NOMO-1 treated with dmso at 0.1 percent for 144 hours (cell line): ENCODE measurements around the gene TBRG4.
"Not testable (repeated sequence)": the region's sequence is repeated elsewhere in the genome, so short reads cannot be mapped to it uniquely, and the experiment has no call there.

Experiments
- DNase-seq: peaks from one replicate; lab custom pipeline; 2025; ENCODE audit not compliant: unreplicated experiment; lab: John Stamatoyannopoulos, UW

Gene TBRG4

DNA sequence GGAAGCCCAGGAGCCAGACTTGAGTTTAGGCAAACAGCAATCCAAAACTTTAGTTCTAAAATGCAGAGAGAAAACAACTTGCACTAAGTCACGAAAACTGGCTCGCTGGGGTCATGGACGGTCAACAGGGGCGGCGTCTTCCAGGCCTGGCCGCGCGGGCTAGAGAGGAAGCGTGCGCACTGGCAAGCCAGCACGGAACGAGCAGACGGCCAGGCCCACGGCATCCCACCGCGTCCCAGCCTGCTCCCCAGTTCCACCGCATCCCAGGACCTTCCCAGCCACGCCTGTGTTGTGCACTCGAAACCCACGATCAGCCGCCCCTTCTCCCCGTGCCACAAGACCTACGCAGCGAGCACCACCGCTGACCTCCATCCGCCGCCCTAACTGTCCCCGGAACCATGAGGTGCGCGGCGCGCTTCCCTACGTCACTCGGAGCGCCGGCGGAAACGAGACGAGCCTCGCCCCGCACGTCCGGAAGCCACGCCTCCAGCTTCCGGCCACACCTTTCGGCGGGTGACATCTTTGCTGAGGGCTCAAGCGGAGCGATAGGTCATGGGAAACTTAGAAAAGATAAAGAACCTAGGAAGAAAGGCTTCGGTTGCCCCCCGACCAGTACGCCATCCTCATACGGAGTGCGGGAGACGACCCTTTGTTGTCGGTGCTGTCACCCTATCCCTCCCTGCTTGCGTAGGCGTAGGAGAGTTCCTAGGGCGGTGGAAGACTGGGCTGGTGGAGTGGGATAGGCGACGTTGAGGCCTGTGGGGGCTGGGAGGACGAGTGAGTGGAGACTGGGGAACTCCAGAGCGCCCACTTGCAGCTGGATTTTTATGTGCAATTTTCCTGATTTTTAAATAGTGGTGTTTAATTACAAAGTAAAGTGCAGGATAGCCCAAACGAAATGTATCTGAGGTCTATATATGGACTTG is at the start of gene TBRG4:
TBRG4 (minus strand) TSS at position 400 of the 926 bp plus-strand sequence. CDS start 2,460 bp downstream, outside the sequence.
- peak; percentile 93 for DNase-seq

DNA sequence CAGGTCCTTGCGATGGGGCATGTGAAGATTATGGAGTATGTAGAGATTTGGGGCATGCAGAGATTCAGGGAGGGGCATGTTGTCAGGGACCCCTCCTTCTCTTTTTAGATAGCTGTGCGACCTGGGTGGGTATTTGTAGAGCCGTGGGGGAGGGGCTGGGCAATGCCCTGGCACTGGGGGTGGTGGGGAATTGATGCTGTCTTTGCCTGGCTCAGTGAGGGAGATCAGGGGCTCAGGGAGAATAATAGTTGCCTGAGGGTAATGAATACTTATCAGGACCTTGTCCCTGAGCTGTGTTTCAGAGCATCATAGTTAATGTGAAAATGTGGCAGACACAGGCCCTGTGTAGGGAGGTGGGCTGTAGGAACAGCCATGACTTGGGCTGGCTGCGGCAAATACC is 49.6 kb upstream of the TBRG4 start:
- DNase-seq: no peak

DNA sequence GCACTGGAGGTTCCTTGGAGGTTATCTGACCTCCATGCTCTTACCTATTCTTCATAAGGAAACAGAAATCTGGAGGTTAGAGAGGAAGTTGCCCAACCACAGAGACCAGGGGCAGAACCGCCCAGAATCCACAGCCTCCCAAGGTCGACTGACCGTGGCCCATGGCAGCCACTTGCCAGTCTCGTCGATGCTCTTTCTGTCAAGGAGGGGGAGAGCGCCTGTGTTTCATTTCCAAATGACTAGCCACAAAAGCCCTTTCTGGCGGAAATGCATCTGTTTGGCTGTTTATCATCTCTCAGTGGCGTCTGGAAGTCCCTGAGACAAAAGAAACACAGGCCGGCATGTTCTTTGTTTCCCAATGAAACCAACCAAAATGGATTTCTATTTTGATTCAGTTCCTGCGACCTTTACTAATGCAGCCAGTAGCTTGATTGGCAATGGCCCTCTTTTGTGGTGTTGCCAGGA is 49.0 kb upstream of the TBRG4 start:
- no peak for DNase-seq

DNA sequence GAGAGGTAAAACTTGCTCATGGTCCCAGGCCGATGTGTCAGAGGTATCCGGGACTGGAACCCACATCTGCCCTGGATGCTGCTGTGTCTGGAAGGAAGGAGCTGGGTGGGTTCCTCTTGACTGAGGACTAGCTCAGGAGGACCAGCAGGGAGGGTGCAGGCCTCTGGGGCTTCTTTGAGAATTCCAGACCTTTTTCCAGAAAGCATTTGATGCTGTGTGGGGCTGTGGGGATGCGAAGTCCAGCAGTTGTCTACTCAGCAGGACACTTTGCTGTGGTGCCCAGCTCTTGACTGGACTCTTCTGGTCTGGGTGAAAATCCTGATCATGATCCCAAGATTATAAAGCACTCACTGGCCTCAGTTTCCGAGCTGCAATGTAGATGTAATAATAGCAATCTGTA is 47.8 kb upstream of the TBRG4 start:
- no peak for DNase-seq

DNA sequence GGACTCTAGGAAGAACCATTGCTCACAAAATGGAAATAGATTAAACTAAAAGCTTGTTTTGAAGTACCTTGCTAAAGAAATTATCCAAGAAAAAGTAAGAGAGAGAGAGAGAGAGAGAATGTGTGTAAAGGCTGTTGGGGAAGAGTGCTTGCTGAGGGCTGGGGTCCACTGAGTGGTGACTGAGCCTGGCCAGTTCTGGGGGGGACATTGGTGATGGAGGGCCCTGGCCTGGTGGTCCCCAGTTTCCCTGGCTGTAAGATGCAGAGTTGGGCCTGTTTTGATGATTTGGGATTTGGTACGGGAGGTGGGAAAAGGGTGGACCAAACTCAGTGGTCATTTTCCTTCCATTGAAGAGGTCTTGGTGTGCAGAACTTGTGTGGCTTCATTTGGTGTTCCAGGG is 47.0 kb upstream of the TBRG4 start:
- DNase-seq: no peak

DNA sequence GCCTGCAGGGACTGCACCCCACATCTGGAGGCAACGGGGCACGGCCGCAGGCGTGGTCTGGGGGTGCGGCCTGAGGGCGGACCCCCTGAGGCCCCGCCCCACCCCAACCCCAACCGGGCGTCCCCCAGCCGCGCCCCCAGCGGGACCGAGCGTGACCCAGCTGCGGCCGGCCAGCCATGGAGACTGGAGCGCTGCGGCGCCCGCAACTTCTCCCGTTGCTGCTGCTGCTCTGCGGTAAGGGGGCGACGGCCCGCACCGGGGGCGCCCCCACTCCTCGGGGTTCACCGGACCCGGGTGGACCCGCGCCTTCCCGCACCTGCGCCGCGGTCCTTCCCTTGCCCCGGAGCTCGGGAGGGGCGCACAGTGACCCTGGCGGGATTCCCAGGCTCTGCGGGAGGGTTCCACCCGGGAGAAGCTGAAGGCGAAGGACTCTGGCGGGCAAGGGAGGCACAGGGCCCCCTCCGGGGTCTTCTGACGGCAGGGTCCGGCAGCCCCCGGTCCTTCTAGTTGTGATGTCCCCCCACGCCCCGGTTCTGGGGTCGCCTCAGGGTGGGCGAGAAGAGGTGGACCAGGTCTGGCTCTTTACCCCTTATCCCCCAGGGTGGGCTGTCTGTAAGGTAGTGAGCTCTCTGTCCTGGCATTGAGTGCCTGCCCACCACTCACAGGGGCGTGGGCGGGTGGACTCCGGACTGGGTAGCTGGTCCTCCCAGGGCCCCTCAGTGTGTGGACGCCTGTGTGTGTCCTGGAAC is 46.3 kb upstream of the TBRG4 start, which contains the start of gene RAMP3:
RAMP3 (plus strand) TSS at position 139 of the 749 bp plus-strand sequence; CDS start at position 177, 38 bp downstream.
- DNase-seq: no peak

DNA sequence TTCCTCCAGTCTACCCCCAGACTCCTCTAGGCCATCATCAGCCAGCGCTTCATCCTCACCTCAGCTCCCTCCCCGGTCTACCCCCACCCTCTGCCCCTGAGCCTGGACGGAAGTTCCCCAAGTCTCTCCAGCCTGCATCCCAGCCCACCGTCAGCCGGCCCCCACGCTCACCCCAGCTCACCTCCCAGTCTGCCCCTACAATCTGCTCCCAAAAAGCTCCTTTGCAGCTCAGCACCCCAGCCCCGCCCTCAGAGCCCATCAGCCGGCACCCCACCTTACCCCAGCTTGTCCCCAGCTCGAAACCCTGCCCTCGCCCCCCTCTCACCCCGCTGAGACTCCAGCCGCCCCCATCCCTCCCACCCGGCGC is 45.8 kb upstream of the TBRG4 start:
- DNase-seq: no peak

DNA sequence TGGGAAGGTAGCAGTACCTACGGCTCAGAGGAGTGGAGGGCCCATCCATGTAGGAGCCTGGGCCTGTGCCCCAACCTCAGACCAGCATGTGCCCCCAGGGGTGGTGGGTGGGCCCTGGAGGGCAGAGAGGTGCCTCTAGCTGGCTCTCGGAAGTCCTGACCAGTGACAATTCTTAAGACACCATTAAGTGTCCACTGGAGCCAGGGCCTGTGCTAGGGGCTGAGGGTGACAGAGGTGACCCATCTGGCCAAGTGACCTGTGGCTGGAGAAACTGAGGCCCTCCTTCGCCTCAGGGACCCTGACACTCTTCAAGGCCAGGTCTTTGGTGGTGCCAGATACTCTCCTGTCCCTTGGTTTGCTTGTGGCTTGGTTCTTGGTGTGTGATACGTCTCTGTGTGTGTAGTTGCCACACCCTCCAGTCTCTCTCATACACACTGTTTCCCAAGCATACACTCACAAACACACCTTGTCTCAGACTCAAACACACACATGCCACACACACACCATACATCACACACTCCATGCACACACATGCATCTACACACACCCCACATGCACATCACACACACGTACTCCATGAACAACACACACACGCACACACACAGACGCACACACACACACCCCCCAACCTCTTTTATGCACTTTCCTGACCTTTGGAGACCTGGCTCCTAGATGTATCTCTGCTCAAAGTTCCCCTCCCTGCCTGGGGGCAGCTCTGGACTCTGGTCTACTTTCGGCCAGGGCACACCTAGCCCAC is 45.2 kb upstream of the TBRG4 start:
- no peak for DNase-seq

DNA sequence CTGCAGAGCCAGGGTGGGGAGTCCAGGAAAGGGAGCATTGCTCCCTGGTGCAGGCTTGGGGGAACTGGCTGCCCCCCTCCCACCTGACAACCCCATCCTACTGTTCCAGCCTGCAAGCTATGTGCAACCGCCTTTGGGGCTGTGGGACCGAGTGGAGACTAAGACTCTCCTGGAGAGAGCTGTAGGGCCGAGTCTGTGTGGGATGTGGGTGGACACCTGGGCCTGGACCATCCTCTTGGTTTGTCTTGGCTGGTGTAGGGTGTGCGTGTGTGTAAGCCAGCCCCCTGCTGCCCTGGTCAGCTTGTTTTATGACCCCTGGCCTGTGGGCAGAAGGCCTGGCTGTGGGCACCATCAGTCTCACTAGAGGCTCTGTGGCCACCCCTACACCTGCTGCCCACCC is 44.4 kb upstream of the TBRG4 start:
- no peak for DNase-seq

DNA sequence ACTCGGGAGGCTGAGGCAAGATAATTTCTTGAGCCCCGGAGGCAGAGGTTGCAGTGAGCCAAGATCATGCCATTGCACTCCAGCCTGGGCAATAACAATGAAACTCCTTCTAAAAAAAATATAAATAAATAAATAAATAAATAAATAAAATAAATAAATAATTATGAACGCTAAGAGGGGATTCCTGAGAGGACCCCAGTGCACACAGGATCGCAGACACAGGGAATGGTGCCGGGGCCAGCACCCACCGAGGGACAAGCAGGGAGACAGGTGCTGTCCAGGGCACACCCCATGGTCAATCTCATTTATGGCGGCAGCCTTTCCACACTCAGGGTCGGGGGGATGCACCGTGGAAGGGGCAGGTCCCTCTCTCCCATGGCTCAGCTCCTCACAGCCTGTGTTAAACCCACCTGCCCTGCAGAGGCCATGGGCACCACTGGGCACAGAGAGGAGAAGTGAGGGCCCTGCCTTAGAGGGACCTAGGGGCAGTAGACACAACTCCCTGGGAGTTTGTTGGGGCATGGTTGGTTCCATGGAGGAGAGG is 43.9 kb upstream of the TBRG4 start:
- no peak for DNase-seq

DNA sequence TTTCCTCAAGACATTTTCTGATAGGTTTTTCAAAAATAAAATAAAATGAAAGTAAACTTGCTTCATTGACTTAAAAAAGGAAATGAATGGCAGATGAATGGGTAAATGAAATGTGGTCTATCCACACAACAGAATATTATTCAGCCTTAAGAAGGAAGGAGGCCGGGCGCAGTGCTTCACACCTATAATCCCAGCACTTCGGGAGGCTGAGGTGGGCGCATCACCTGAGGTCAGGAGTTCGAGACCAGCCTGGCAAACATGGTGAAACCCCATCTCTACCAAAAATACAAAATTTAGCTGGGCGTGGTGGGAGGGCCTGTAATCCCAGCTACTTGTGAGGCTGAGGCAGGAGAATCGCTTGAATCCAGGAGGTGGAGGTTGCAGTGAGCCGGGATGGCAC is 42.4 kb upstream of the TBRG4 start:
- not testable (repeated sequence) for DNase-seq

DNA sequence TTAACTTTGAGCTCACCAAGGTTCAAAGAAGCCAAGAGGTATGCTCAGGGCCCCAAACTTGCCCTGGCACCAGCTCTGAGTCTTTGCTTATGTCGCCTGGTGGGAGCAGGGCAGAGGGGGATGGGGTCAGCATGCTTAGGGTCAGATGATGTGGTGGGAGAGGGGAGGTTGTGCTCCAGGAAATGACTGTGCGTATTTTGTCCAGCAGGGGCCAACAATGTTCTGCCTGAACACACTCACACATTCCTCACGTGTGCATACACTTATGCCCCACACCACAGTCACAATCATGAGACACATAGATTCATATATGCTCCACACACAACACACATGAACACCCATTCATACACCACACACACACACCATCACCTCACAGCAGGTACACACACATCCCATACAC is 41.7 kb upstream of the TBRG4 start:
- DNase-seq: no peak

DNA sequence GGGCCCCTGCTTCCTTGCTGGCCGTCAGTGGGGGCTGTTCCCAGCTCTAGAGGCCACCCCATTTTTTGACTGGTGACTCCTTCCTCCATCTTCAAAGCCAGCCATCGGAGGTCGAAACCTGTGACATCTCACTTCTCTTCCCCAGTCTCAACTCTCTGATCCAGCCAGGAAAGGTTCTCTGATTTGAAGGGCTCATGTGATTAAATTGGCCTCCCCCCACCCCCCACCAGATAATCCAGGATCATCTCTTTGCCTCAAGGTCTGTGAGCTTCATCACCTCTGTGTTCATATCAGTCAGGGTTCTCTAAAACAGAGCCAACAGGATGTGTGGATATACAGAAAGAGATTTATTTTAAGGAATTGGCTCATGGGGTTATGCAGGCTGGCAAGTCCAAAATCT is 40.5 kb upstream of the TBRG4 start:
- no peak for DNase-seq

DNA sequence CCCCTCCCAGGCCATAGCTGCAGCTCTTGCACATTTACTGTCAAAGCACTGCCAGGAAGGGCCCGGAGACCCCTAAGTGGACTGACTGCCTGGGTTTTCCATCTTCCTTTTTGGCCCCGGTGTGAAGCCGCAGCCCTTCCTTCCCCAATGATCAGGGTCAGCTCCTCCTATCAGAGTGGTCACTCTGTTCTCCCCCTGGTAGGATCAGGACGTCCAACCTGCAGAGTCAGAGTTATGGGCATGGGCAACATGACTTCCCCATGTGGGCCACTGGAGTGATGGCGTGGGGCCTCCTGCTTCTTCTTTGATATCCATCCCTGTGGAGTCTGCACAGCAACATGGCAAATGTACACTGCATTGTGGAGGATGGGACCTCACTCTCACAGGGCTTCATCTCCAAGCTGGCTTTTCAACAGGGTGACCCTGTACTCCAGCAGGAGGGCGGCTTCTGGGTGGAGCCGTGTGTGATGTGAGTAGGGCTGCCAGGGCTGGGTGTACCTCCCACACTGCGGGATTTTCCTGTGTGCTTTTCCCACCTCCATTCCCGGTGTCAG is 39.7 kb upstream of the TBRG4 start:
- DNase-seq: no peak

DNA sequence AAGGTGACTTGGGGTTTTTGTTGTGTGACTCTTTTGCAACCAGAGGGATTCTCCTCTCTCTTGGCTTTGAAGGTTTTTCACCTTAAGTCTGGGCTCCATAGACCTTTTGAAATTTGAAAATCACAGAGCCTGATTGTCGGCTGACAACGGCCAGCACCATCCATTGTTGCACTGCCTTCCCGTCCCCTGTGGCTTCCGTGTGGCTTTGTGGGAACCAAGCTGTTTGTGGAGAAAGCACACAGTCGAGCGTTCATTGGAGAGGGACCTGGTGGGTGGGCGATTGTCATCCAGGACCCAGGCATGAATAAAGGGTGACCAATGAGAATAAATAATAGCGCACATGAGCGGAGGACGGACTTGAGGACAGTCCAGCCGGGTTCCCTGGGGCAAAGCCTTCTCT is 38.7 kb upstream of the TBRG4 start:
- no peak for DNase-seq

DNA sequence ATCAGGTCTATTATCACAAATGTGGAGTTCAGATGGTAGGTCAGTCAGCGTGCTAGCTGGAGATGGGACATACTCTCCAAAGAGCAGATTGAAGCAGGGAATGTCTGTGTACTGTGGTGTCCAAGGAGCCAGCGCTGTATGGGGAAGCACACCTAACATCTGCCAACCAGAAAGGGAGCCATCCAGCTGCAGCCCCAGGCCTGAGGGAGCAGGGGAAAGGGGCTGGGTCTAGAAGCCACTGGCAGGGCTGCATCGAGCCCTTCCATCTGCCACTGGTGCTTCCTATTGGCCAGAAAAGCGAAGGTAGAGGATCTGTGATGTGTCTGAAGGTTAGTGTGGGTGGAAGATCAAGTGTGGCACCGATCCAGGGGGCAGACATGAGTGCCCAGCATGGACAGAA is 38.1 kb upstream of the TBRG4 start:
- DNase-seq: no peak

DNA sequence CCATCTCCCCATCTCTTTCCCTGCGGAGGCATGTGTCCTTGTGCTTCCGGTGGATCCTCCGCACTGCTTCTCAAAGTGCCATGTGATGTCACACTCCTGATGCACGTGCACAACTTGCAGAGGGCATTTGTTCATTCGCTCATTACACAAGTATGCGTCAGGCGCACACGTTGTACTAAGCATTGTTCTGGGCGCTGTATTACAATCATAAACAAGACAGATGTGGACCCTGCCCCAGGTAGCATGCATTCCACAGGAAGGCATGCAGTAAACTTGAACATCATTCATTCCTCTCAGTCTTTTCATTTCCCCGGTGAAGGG is 37.1 kb upstream of the TBRG4 start:
- no peak for DNase-seq

DNA sequence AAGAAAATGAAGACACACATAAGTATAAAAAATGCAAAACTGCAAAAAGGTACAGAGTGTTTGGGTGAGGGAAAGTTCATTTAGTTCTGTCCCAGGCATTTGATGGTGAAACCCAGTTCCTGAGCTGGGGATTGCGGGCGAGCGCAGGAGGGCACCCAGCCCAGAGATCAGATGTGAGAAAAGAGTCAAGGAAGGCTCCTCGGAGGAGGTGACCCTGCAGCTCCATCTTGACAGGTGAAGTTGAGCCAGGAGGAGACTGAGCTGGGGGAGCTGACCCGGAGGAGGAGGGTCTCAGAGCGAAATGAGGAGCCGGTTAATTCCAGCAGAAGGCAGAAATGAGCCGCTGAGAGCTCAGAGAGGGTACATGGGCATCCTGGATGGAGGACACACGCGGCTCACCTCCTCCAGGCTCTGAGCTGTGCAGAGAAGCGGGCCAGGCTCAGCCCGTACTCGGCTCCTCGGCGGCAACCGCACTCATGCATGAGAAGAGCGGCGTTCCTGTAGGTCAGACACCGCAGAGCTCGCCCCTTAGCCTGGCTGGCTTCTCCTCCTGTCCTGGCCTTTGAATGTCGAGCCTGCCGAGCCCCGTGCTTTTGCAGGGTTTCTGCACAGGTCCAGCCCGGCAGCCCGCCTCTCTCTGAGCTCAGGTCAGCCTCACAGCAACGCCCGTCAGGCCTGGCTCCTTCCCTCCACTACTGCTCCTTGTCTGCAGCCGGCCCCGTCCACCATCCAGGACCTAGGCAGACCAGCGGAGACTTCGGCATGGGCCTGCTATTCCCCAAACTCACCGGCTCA is 36.6 kb upstream of the TBRG4 start:
- DNase-seq: no peak

DNA sequence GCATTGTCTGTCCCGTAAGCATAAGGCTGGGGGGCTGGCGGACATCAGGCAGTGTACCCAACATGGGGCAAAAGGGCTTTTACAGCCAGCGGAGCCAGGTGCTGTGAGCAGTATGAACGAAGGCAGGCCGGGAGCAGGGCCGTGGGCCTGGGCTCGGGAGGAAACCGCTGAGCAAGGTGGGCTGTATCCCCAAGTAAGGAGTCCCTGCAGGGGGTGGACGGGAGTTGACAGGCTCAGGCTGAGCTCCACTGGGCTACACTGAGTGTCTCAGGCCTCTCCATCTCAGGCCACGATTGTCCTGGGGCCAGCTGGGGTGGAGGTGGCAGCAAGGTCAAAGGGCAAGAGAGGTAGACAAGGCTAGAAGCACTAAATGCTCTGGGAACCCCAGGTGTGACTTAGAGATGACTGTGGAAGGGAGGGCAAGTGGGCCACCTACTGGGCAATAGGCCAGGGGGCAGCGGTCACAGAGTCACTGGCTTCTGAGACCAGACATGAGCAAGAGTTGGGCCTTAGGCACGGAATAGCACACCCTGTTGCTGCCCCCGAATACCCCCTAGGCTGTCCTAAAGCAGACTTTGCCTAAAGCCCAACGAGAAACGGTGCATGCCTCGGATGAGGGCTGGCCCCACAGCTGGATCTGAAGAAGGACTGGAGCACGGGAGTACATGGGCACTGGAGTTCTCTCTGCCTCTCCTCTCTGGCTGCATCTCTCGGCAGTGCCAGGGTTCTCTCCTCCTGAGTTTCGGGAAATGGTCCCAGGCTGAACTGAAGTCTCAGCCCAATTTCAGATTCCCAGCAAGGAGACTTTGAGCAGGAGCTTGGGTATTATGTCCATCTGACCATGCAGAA is 35.3 kb upstream of the TBRG4 start:
- DNase-seq: no peak
